ENCODE data around the gene ONECUT3.

The ONECUT3 gene

DNA sequence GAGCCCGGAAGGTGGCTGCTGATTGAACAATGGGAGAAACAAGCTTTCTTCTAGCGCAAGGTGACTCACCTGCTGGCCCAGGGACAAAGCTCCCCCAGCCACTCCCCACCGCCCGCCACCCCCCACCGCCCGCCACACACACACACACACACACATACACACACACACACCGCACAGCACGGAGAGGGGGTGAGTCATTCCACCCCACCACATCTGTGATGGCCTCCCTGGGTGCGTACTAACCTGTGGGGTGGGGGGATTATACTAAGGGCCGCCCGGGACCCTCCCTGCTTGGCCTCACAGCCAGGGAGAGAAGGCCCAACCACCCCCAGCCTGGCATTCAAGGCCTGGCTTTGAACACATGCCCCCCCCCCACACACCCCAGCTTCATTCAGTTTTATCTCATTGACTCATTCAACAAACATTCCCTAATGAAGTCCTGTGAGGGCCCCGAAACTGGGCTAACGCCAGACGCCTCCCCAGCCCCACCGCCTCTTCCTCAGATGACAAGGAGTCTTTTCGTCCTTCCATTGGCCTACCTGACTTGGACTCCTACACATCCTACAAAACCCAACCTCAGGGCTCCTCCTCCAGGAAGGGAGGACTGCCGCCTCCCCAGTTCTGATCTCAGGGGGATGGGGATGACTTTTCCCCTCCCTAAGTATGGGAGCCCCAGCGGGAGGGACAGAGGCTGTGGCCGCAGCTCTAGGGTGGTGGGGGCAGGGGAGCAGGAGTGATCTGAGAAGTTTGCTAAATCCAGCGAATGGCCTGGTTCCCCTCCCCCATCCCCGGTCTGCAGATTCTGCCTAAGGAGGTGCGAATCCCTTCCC lies 5.8 kb upstream of the ONECUT3 start:
- TF ChIP-seq, protein P1, sequence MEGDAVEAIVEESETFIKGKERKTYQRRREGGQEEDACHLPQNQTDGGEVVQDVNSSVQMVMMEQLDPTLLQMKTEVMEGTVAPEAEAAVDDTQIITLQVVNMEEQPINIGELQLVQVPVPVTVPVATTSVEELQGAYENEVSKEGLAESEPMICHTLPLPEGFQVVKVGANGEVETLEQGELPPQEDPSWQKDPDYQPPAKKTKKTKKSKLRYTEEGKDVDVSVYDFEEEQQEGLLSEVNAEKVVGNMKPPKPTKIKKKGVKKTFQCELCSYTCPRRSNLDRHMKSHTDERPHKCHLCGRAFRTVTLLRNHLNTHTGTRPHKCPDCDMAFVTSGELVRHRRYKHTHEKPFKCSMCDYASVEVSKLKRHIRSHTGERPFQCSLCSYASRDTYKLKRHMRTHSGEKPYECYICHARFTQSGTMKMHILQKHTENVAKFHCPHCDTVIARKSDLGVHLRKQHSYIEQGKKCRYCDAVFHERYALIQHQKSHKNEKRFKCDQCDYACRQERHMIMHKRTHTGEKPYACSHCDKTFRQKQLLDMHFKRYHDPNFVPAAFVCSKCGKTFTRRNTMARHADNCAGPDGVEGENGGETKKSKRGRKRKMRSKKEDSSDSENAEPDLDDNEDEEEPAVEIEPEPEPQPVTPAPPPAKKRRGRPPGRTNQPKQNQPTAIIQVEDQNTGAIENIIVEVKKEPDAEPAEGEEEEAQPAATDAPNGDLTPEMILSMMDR (IDR thresholded peaks at IDR 0.05; ENCODE audit: borderline replicate concordance, insufficient read depth, low read depth, low read length) = no peak
- H3K4me3 ChIP-seq (ENCODE audit: low read depth, low read length) = peak overlapping the region; percentile 15

GRCh38 chr19:1748115-1748872 lies 5.0 kb upstream of the ONECUT3 start:
- peak overlapping the region; percentile 15 for H3K4me3 ChIP-seq (ENCODE audit: low read depth, low read length)
- TF ChIP-seq, protein P1 (IDR thresholded peaks at IDR 0.05; ENCODE audit: borderline replicate concordance, insufficient read depth, low read depth, low read length) = no peak

- no peak overlapping the region for H3K4me3 ChIP-seq (ENCODE audit: low read depth, low read length)
These were observed 4.4 kb upstream of the ONECUT3 start for GRCh38 chr19:1748873-1749341.

DNA sequence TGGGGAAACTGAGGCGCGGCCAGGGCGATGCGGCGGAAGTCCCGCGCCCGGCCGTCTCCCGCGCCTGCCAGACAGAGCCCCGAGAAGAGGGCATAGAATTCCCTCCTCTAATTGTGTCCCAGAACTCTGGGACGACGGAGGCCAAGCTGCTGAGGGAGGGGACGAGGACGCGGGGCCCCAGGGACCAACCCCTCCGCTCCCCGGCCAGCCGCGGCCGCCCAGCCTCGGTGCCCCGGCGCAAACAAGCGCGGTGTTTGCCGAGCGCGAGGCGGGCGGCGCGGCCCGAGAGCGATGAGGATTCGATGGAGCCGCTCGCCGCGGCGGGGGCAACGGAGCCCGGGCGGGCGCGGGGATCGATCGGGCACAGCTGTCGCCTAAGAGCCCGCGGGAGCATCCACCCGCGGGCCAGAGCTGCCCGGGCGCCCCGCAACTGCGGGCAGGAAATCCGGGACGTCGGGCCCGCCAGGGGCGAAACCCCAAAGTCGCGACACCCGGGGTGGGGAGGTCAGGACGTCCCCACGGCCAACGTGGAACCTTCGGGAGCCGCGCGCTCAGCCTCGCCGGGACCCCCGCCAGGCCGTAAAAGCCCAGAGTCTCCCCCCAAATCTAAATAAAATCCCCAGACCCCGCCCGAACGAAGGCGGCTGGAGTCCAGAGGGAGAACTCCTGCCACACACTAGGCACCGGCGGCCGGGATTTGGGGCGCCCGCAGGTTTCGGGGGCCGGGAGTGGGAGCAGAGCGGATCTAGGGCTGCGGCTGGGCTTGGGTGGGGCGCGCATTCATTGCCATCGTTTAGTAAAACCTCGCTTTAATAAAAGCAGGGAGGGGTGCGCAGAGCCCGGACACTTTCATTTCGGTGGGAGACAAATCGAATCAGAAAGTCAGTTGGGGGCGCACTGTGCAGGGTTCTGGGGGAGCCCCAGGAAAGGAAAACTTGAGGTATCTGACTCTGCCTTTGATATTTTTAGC lies 3.6 kb upstream of the ONECUT3 start:
- H3K4me3 ChIP-seq (ENCODE audit: low read depth, low read length) = no peak overlapping the region

More at GRCh38 chr19:1748873-1749341, 4.4 kb upstream of the ONECUT3 start:
- TF ChIP-seq, protein P1 (IDR thresholded peaks at IDR 0.05; ENCODE audit: borderline replicate concordance, insufficient read depth, low read depth, low read length) = no peak

GRCh38 chr19:1750343-1751021 lies 2.8 kb upstream of the ONECUT3 start:
- no peak overlapping the region for H3K4me3 ChIP-seq (ENCODE audit: low read depth, low read length)
- TF ChIP-seq, protein P1 (IDR thresholded peaks at IDR 0.05; ENCODE audit: borderline replicate concordance, insufficient read depth, low read depth, low read length) = no peak

More for the DNA sequence above, 3.6 kb upstream of the ONECUT3 start:
- TF ChIP-seq, protein P1 (IDR thresholded peaks at IDR 0.05; ENCODE audit: borderline replicate concordance, insufficient read depth, low read depth, low read length) = no peak
